ENCODE data around the gene PLEKHO2.

The PLEKHO2 gene

DNA sequence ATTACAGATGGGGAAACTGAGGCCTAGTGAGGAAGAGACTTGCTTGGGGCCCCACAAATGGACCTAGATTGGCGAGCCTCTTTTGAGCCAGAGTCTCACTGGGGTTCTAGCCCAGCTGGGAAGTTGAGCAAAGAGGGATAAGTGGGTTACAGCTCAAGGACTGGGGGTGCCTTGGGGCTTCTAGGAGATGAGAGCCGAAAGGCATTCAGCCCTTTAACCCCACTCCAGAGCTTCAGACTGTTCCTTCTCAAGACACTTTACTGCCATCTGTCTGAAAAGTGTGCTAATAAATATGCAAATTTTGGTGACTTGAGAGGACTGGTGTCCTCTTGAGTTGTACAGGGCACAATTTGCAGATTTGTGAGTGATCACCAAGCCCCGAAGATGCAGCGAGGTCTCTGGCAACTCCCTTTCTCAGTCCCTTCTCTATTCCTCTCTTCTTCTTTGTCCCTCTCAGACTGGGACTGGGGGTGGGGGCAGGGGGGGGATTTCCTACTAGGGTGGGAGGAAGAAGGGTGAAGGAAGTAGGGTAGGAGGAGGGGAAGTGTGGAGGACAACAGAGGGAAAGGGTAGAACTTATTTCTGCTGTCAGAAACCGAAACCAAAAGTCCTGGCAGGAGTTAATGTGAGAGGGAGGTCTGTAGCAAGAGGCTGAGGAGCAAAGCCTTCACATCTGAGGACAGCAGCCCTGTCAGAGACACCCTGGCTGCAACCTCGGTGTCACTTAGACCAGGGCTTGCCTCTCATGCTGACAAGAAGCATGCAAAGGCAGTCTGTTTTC, 53.8 kb downstream of the PLEKHO2 start:
- DNase-seq: peak; percentile 44

DNA sequence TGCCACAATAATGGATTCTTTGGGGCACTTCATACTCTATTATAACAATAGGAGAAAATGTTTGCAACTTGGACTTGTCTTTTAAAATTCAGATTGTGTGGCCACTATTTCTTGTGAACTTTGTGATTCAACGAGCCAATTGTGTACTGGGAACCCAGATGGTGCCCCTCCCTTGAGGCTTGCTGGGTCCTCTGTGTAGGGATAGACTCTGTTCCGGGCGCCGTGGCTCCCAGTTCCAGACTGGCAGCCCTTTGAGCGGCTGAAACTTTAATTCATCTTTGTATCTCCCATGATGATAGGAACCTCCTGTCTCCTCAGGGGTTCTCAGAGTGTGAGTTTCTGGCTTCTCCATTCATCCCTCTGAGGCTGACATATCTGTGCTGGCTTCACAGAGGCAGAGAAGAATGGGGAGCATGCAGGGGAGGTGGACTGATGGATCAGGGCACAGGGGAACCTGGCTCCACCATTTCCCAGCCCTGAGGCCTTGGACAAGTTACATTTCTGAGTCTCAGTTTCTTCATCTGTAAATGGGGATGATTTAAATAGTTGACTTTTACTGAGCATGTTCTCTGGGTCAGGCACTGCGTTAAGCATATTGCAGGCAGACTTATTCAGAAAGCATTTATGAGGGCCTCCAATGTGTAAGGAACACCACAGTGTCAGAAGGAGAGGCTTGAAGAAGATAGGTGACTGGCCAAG, 54.8 kb downstream of the PLEKHO2 start:
- DNase-seq: no peak

DNA sequence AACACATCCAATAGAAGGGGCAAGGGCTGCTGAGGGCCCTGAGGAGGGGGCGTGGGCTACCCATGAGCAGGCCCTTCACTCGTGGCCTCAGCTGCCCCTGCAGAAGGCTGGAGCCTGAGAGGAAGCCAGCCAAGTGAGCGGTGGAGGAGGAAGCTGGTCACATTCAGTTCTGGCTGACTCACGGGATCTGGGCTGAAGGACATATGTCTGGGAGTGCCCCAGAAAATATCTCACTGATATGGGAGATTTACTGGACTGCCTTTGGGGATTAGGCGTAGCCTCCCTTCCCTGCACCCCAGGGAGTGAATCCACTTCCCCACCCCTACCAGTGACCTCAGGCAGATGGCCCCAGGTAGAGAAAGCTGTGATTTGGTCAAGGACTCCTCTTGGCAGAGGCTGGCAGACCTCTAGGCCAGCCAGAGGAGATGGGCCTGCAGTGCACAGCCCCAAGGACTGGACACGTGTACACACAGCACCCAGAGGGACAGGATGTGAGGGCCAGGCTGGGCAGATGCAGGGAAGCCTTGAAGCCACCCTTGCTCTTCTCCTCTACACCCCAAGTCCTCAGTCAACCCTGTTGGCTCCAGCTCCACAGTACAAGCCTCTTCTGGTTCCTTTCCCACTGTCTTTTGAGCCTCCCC, 55.8 kb downstream of the PLEKHO2 start:
- no peak for DNase-seq

DNA sequence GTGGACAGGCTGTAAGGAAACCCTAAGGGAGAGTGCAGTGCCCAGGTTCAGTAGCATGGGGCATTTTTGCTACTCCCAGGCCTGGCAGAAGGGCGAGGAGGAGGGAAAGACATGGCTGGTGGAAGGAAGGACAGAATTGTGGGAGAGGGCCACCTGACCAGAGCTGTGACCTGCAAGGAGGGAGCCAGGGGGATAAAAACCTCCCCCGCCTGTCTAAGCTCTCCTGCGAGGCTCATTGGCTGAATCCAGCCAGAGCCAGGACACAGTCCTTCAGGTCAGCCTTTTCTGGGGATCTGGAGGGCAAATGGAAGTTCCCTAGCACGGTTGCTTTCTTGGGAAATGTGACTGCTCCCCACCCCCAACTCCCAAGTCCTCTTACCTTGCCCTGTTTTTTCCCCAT, 56.7 kb downstream of the PLEKHO2 start:
- DNase-seq: no peak

DNA sequence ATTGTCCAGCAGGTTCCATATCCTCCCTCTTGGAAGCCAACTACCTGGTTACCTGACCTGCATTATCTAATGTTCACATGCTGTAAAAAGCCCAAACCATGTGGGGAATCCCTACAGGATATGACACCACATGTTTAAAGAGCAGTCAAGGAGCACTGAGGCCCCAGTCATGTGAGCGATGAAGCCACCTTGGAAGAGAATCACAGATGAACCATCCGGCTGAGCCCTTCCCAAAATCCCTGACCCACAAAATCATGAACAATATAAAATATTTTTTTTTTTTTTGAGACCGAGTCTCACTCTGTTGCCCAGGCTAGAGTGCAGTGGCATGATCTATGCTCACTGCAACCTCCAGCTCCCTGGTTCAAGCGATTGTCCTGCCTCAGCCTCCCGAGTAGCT, 59.4 kb downstream of the PLEKHO2 start:
- DNase-seq: no peak

DNA sequence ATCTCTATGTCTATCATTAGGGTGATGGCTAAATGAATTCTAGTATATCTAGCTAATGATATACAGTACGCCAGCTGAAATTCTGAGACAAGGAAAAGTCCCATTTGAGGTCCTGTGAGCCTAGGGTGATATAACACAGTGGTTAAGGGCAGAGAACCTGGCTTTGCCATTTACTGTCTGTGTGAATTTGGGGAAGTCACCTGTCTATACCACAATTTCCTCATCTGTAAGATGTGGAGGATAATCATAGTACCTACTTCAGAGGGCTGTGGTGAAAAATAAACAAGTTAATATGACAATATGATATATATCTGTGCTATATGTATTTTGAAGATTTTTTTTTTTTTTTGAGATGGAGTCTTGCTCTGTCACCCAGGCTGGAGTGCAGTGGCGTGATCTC, 60.2 kb downstream of the PLEKHO2 start:
- DNase-seq: peak; percentile 81

DNA sequence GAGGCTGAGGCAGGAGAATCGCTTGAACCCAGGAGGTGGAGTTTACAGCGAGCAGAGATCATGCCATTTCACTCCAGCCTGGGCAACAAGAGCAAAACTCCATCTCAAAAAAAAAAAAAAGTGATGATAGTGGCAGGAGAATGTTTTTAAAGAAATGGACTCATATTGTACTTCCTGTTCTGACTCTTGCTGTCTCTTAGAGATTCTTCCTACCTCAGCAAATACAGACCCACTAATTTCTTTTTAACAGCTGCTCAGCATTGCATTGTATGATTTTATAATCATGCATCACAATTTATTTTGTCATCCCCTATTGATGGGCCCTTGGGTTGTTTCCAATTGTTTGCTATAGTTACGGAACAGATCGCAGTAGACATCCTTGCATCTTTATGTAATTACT, 61.1 kb downstream of the PLEKHO2 start:
- DNase-seq: no peak

DNA sequence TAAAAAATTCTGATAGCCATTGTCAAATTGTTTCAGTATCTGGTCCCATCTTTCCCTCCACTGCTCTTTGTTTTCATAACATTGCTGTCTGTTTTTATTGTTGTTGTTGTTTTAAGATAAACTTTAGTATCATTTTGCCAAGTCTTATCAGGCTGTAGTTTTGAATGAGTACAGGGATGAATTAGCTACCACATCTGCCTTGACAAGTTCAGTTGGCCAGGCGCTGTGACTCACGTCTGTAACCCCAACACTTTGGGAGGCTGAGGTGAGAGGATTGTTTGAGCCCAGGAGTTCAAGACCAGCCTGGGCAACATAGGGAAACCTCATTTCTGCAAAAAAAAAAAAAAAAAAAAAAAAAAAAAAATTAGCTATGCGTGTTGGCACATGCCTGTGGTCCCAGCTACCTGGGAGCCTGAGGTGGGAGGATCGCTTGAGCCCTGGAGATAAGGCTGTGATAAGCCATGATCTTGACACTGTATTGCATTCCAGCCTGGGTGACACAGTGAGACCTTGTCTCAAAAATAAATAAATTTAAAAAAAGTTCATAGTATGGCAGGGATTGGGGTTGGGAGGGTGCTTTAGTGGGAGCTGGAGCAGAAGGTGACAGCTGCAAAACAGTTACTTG, 61.7 kb downstream of the PLEKHO2 start:
- DNase-seq: no peak

DNA sequence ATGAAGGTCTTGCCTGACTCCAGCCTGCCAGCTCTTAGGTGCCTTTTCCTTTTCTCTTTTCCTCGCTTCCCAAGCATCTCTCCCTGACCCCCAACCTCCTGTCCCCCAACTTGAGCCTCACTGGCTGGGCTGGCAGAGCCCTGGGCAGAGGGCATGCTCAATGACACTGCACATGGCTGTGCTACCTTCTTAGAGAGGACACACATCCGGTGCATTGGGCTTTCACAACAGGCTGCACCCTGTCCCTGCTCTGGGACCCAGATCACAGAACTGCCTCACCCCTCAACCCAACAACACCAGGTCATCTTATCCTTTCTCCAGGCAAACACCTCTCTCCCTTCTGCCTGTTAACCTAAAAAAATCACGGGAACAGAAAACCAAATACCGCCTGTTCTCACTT, 62.5 kb downstream of the PLEKHO2 start:
- no peak for DNase-seq

DNA sequence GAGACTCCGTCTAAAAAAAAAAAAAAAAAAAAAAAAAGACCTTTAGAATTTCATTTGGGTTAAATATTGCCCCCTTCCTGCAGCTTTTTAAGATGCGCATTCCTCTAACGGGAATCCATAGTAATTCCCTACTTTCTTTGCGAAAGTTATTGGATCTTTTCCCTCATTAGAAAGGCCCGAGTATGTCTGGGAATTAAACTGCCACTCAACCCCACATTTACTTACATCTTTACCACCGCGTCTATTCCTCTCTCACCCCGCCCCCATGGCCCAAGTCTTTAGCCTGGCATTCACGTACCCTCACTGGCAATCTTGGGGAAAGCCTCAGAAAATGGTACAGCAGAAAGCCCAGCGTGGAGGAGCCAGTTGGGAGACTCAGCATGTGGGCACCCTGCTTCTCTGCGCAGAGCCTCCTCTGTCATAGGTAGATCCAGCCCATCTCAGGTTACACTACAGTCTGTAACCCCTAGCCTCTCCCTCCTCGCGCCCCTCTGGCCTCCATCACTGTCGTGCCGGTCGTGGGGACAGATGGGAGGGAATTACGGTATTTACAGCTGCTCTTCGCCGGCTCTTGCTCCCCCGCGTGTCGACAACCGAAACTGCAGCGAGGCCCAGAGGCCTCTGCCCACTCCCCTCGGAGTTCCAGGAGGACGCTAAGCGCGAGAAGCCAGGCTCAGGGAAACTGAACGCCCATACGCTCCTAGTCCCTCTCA, 63.6 kb downstream of the PLEKHO2 start:
- peak; percentile 66 for DNase-seq

DNA sequence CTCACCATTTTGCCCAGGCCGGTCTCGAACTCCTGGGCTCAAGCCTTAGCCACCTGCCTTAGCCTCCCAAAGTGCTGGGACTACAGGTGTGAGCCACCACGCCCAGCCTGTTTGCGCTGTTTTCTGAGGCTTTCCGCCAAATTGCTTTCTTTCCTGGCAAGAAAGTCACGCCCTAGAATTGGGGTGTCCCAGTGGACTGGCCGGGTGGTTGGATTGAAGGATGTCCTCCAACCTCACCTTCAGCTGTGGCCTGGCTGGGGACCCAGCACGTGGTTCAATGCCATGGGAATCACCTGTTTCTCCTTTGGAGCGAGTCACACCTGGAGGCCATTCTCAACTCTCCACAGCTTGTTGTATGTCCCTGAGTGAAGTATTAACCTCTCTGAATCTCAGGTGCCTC, 64.2 kb downstream of the PLEKHO2 start:
- DNase-seq: no peak

DNA sequence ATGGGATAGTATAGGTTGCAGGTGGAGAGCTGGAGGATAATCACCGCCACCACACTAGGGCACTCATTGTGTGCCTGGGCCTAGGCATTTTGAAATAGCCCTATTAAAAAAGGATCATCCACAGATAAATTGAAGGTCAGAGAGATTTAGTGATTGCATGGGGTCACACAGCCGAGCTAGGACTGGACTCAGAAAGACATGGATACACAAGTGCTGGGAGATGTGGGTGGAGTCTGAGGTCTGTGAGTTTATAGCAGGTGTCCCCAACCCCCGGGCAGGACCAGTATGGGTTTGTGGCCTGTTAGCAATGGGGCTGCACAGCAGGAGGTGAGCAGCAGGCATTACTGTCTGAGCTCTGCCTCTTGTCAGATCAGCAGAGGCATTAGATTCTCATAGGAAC, 64.7 kb downstream of the PLEKHO2 start:
- no peak for DNase-seq

DNA sequence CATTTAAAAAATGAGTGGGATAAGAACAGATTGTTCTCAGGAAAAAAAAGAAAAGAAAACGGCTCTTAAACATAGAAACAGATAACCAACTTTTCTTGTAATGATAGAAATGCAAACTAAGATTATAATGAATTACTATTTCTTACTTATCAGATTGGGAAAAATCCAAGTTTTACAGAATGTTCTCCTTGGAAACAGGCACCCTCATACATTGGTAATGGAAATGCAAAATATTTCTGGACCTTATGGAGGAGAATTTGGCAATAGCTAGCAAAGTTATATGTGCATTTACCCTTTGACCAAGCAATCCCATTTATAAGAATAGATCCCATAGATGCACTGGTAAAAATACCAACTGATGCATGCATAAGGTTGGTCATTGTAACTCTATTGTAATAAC, 66.3 kb downstream of the PLEKHO2 start:
- no peak for DNase-seq

DNA sequence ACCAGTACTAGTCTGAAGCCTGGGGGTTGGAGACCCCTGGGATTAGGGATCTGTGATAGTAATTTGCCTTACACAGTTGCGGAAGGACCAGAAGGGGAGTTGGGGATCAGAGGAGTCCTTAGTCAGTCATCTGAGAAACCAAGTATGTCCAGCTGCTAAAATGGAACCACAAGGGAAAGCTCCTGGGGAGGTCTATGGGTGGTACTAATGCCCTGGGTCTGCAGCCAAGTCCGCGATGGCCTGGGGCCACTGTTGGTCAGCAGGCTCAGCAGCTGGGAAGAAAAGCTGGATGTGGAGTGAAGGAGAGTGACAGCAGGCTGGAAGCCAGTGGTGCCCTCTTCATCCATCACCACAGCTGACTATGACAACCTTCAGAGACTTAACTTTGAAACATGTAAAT, 67.8 kb downstream of the PLEKHO2 start:
- DNase-seq: no peak

DNA sequence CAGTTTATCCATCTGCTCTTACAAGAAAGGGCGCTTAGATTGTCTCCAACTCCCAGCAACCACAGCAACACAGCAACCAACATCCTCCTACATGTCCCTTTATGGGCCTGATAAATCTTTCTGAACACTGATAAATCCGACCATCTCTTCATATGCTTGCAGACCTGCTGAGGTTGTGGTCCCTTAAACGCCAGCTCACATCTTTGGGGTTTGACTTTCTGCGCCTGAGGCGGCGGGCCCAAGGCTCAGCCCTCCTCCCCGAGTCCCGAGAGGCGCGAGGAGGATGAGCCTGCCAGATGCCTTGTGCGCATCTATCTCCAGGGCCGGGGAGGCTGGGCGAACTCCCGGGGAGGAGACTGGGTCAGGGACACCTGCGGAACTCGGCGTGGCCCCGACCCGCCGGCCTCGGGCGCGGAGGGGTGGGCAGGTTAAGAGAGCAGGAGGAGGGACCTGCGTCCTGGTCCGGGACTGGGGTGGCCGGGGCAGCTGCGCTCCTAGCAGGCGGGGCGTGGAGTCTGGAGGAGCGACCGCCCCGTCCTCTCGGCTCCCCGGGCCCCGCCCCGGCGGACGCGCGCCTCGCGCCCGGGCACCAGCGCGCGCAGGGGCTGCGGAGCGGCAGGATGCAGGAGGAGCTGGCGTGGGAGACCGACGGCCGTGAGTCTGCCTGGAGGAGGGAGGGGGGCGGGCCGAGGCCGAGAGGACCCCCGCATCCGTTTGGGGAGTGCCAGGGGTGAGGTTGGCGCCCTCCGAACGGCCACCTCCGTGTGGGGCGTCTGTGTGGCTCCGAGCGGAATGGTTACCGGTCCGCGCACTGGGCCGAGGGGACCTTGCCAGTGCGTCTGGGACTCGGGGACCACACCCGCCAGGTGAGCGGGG, 69.8 kb downstream of the PLEKHO2 start, which contains the start of gene ANKDD1A:
Gene ANKDD1A (plus strand): TSS at position 592 of the 876 bp plus-strand sequence. CDS start 29 bp downstream, at position 621.
- DNase-seq: no peak

DNA sequence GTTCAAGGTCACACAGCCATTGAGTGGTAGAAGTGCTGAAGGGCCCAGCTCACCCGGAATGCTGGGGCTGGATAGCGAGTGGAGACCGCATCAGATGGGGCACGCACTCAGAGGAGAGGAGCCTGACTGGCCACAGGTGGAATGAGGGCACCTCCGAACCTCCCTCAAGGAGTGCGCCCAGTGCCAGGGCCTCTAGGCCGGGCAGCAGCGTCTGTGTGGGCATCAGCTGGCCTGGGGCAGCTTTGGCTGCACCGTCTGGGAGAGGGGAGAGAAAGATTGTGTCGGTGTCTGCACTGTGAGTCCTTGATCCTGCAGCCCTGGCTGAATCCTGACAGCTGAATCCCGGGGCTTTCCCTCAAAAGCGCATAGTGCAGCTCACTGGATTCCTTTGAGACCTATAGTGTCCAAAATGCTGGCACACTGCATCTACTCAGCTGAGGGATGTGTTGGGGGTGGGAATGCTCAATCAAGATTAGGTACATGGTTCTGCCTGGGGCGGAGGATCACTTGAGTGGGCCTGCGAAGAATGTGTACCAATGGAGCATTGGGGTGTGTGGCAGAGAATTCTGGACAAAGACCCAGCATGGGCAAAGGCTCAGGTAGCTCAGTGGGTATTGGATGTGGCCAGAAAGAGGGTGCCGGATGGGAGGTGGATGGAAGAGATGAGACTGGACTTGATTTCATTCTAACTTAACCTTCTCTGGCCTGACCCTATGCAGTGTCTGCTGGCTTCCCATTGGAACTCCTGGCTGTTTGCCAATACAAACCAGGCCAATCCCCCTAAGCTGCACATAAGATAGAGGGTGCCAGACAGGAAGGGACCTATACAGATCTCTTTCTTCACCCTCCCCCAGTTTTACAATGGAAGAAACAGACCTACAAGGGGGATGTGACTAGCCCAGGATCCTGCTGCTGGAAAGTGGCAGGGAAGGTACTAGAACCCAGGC, 70.9 kb downstream of the PLEKHO2 start:
- no peak for DNase-seq

DNA sequence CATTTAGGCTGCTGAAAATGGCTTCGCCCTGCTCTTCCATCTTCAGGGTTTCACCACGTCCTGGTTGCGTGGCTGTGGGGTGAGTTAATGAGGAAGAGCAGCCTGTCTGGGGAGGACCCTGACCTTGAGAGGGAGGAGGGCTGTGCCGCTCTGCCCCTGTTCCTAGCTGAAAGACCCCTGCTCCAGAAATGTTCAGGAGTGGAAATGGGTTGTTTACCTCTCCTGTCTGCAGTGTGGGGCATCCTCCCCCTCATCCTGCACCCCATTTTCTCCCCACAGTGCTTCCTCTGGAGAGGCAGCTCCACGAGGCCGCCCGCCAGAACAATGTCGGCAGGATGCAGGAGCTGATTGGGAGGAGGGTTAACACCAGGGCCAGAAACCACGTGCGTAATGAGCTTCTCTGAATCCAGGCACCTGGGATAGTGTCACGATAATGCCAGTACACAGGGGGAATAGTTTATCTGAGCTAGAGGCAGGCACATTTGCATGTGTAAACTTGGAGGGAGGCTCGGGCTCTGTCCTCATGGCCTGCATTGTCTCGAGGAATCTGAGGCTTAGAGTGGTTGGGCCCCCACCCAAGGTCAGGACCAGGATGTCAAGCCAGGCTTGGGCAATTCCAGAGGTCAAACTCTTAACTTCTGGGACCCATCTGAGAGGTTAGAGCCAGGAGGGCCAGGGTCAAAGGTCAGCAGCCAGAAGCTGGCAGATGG, 74.0 kb downstream of the PLEKHO2 start:
- no peak for DNase-seq

DNA sequence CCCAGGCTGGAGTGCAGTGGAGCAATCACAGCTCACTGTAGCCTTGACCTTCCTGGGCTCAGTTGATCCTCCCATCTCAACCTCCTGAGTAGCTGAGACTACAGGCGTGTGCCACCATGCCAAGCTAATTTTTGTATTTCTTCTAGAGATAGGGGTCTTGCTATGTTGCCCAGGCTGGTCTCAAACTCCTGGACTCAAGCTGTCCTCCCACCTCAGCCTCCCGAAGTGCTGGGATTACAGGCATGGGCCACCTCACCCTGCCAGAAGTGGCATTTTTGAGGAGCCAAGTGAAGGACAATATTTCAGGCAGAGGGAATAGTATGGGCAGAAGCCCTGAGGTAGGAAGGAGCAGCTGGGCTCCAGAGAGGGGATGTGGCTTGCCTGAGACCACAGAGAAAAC, 74.7 kb downstream of the PLEKHO2 start:
- DNase-seq: no peak

DNA sequence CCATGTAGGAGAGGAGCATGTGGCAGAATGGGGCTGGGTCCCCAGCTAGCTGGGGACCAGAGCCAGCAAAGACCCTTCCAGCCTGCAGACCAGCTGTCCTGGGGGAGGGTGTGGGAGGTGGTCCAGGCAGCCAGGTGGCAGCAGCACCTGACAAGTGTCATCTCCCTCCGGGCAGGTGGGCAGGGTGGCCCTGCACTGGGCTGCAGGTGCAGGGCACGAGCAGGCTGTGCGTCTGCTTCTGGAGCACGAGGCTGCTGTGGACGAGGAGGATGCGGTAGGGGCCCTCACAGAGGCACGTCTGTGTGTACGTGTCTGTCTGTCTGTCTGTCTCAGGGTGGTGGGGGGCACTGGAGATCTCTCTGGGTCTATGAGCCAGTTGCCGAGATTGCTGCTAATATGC, 75.5 kb downstream of the PLEKHO2 start:
- DNase-seq: no peak
